ENCODE data around the gene CACNB1. TPM values are rescaled to one million over a fixed set of nuclear protein-coding genes. Genes with fewer than 3 reads are reported as not detected.

CACNB1 gene
- total RNA-seq, 3 donors from 2014 or later (not counting 1 experiment from before 2014, with no cell fraction given): 23.7 to 28.5 (median 28.1) TPM

DNA sequence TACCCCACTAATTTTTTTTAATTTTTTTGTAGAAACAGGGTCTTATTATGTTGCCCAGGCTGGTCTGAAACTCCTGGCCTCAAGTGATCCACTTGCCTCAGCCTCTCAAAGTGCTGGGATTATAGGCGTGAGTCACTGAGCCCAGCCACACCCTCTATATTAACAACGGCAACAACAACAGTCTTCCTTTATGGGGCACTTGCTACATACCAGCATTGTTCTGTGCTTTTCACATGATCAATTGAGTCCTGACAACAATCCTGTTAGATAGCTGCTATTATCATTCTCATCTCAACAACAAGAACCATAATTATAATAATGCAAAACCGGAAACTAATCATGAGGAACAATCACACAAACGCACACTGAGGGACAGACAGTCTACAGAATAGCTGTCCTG, 18.9 kb downstream of the CACNB1 start:
- WGBS (ENCODE audit: insufficient coverage): 97% methylated on average over 4 of the region's 4 CpGs
- H3K4me1 ChIP-seq (ENCODE audit: control insufficient read depth, insufficient read depth, low read length): peaks cover 7% of the 10 kb centered on the region
- H3K4me3 Mint-ChIP-seq: no peak overlapping the region
- no peaks in the 10 kb centered on the region for H3K27me3 Mint-ChIP-seq (ENCODE audit: low read depth in 2 of 2)
- no peaks in the 10 kb centered on the region for H3K27me3 ChIP-seq (ENCODE audit: control insufficient read depth, insufficient read depth, low read length)
- H3K9me3 Mint-ChIP-seq: no peaks in the 10 kb centered on the region
- H3K27ac ChIP-seq (ENCODE audit: low read length): no peak overlapping the region
- DNase-seq: no peak
- ATAC-seq: no peak
- H3K27ac Mint-ChIP-seq: no peak overlapping the region
- peaks cover 0 to 10% of the 10 kb centered on the region in 2 donors for H3K4me1 Mint-ChIP-seq
- H3K36me3 ChIP-seq (ENCODE audit: control insufficient read depth, insufficient read depth, low read length): peaks cover 38% of the 10 kb centered on the region
- TF ChIP-seq, protein P1, sequence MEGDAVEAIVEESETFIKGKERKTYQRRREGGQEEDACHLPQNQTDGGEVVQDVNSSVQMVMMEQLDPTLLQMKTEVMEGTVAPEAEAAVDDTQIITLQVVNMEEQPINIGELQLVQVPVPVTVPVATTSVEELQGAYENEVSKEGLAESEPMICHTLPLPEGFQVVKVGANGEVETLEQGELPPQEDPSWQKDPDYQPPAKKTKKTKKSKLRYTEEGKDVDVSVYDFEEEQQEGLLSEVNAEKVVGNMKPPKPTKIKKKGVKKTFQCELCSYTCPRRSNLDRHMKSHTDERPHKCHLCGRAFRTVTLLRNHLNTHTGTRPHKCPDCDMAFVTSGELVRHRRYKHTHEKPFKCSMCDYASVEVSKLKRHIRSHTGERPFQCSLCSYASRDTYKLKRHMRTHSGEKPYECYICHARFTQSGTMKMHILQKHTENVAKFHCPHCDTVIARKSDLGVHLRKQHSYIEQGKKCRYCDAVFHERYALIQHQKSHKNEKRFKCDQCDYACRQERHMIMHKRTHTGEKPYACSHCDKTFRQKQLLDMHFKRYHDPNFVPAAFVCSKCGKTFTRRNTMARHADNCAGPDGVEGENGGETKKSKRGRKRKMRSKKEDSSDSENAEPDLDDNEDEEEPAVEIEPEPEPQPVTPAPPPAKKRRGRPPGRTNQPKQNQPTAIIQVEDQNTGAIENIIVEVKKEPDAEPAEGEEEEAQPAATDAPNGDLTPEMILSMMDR (IDR thresholded peaks at IDR 0.05): no peak
- intact Hi-C loops (cut with micrococcal nuclease): no loop called here
- no peak overlapping the region for H3K4me3 ChIP-seq (ENCODE audit: low read length)
- H3K9me3 ChIP-seq (ENCODE audit: control insufficient read depth, insufficient read depth, low read length): no peaks in the 10 kb centered on the region
- H3K36me3 Mint-ChIP-seq: no peaks in the 10 kb centered on the region

DNA sequence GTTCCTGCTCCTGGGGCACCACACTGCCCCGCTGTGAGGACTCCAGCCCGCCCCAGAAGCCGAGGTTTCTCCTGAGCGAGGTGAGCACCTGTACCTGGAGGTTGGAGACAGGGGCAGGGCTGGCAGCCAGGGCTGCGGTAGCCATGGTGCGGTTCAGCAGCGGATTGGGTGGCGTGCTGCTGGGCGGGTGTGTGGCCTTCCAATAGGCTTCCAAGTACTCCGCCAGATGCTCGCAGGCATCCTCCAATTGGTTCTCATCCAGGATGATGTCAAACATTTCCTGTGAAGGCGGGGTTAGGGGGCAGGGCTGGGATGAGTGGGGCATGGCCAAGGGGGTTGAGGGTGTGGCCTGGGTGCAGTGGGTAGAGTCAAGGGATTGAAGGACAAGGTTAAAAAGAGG, 20.2 kb downstream of the CACNB1 start:
- no peak for ATAC-seq
- no peaks in the 10 kb centered on the region for H3K27me3 ChIP-seq (ENCODE audit: control insufficient read depth, insufficient read depth, low read length)
- WGBS (ENCODE audit: insufficient coverage): 97% methylated on average over 12 of the region's 12 CpGs
- H3K4me1 ChIP-seq (ENCODE audit: control insufficient read depth, insufficient read depth, low read length): peaks cover 7% of the 10 kb centered on the region
- Mint-ChIP-seq H3K36me3 (no peaks in the 10 kb centered on the region), H3K27ac (no peak overlapping the region), H3K9me3 (no peaks in the 10 kb centered on the region), H3K4me3 (no peak overlapping the region), H3K27me3 (ENCODE audit: low read depth in 2 of 2) (no peaks in the 10 kb centered on the region), H3K4me1 (peaks cover 0 to 12% of the 10 kb centered on the region in 2 donors)
- no peak for DNase-seq
- H3K9me3 ChIP-seq (ENCODE audit: control insufficient read depth, insufficient read depth, low read length): no peaks in the 10 kb centered on the region
- intact Hi-C loops (cut with micrococcal nuclease): no loop called here
- TF ChIP-seq, protein P1 (IDR thresholded peaks at IDR 0.05): no peak
- H3K4me3 ChIP-seq (ENCODE audit: low read length): no peak overlapping the region
- H3K36me3 ChIP-seq (ENCODE audit: control insufficient read depth, insufficient read depth, low read length): peaks cover 30% of the 10 kb centered on the region
- no peak overlapping the region for H3K27ac ChIP-seq (ENCODE audit: low read length)

DNA sequence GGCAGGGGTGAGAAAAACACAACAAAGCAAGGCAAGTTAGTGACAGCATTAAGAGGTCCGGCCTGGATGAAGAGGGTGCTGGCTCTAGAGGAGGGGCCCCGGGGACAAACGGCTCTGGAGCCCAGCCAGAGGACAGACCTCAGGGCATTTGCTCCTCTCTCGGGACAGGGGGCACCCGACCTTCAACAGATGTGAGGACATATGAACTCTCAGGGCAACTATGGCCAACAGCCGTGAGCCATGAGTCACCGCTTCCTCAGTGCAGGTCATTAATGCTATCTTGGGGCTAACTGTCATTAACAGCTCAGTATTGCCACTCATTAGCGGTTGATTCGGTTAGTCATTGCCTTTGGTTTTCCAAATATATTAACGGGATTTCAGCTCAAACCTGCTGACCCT, 21.8 kb downstream of the CACNB1 start:
- H3K4me1 ChIP-seq (ENCODE audit: control insufficient read depth, insufficient read depth, low read length): peaks cover 7% of the 10 kb centered on the region
- H3K4me3 ChIP-seq (ENCODE audit: low read length): no peak overlapping the region
- peaks cover 0 to 15% of the 10 kb centered on the region in 2 donors for H3K4me1 Mint-ChIP-seq
- H3K36me3 ChIP-seq (ENCODE audit: control insufficient read depth, insufficient read depth, low read length): peaks cover 26% of the 10 kb centered on the region
- ATAC-seq (no peak), DNase-seq (no peak)
- H3K36me3 Mint-ChIP-seq: no peaks in the 10 kb centered on the region
- TF ChIP-seq, protein P1 (IDR thresholded peaks at IDR 0.05): no peak
- H3K9me3 Mint-ChIP-seq: no peaks in the 10 kb centered on the region
- intact Hi-C loops (cut with micrococcal nuclease): loop anchor here (1.0 kb wide), 2 partner anchors 106 to 192 kb away; no protein-coding TSS in a partner anchor
- 87% methylated on average over 10 of the region's 10 CpGs for WGBS (ENCODE audit: insufficient coverage)
- H3K27me3 Mint-ChIP-seq (ENCODE audit: low read depth in 2 of 2): no peaks in the 10 kb centered on the region
- H3K27ac Mint-ChIP-seq: no peak overlapping the region
- H3K4me3 Mint-ChIP-seq: no peak overlapping the region
- no peaks in the 10 kb centered on the region for H3K9me3 ChIP-seq (ENCODE audit: control insufficient read depth, insufficient read depth, low read length)
- H3K27ac ChIP-seq (ENCODE audit: low read length): no peak overlapping the region
- H3K27me3 ChIP-seq (ENCODE audit: control insufficient read depth, insufficient read depth, low read length): no peaks in the 10 kb centered on the region
